ENCODE measurements around the gene RTCA. TPM values are rescaled to one million over a fixed set of nuclear protein-coding genes. Genes with fewer than 3 reads are reported as not detected.
"Not testable (repeated sequence)": the region's sequence is repeated elsewhere in the genome, so short reads cannot be mapped to it uniquely, and the experiment has no call there.

RTCA gene
- total RNA-seq, 1 experiment from 2014 or later = 33.6 TPM

GRCh38 chr1:100296140-100296539 lies 30.1 kb downstream of the RTCA start:
- H4K5ac ChIP-seq (ENCODE audit: insufficient read length, low read depth, low read length) = no peak overlapping the region
- no peak overlapping the region for H3K4me3 Mint-ChIP-seq
- peak overlapping the region in 1 of 3 experiments; percentile 40; a peak in 1 of 7 replicates for H3K27ac Mint-ChIP-seq

GRCh38 chr1:100296997-100297396 lies 31.0 kb downstream of the RTCA start:
- not testable (repeated sequence) for H3K4me1 ChIP-seq (ENCODE audit: insufficient read depth, low read length); H3K27me3 Mint-ChIP-seq (ENCODE audit: low read depth); H2AFZ ChIP-seq (ENCODE audit: low read length); H3K27me3 ChIP-seq (ENCODE audit: insufficient read depth, low read length); H3K4me3 Mint-ChIP-seq; H3K4me2 ChIP-seq (ENCODE audit: insufficient read depth, insufficient read length, low read length); H2BK20ac ChIP-seq (ENCODE audit: low read depth, low read length, poor library complexity, severe bottlenecking); H4K91ac ChIP-seq (ENCODE audit: insufficient read length, low read depth, low read length); H2BK120ac ChIP-seq (ENCODE audit: low read depth, low read length, poor library complexity, severe bottlenecking); H3K56ac ChIP-seq (ENCODE audit: insufficient read length, low read depth, low read length); H3K27ac ChIP-seq (ENCODE audit: insufficient read length, low read depth, low read length); H3K23me2 ChIP-seq (ENCODE audit: insufficient read length, low read depth, low read length, poor library complexity, severe bottlenecking); H2AK5ac ChIP-seq (ENCODE audit: insufficient read length, low read length); H4K5ac ChIP-seq (ENCODE audit: insufficient read length, low read depth, low read length); H3K9me3 ChIP-seq (ENCODE audit: control insufficient read depth, low read depth, low read length); H3K18ac ChIP-seq (ENCODE audit: insufficient read length, low read depth, low read length); H4K8ac ChIP-seq (replicated peaks; ENCODE audit: insufficient read length, low read depth, low read length); H3K4ac ChIP-seq (ENCODE audit: low read depth, low read length); H3K14ac ChIP-seq (ENCODE audit: insufficient read depth, low read length); H2BK15ac ChIP-seq (ENCODE audit: low read depth, low read length); H3T11ph ChIP-seq (ENCODE audit: low read length); H2BK5ac ChIP-seq (ENCODE audit: insufficient read length, low read length); H4K20me1 ChIP-seq (ENCODE audit: control insufficient read depth, insufficient read depth, insufficient read length); H3K27ac Mint-ChIP-seq; H3K79me2 ChIP-seq (ENCODE audit: insufficient read depth, low read length); DNase-seq; H2BK12ac ChIP-seq (ENCODE audit: insufficient read length, low read depth, low read length); H3K79me1 ChIP-seq (ENCODE audit: insufficient read depth, low read depth, low read length, poor library complexity, severe bottlenecking); H3K9me3 Mint-ChIP-seq; H3K9ac ChIP-seq (ENCODE audit: extremely low read depth, insufficient read length, low read length); H3K23ac ChIP-seq (ENCODE audit: insufficient read length, low read depth, low read length)
- Mint-ChIP-seq H3K4me1 (peaks cover 34 to 37% of the 10 kb centered on the region in 2 experiments), H3K36me3 (ENCODE audit: insufficient read depth in 1 of 3, low read depth in 3 of 3) (peaks cover 5 to 15% (median 5%) of the 10 kb centered on the region in 3 experiments)

More at GRCh38 chr1:100296140-100296539, 30.1 kb downstream of the RTCA start:
- no peaks in the 10 kb centered on the region for H3K79me1 ChIP-seq (ENCODE audit: insufficient read depth, low read depth, low read length, poor library complexity, severe bottlenecking)
- H3K23ac ChIP-seq (ENCODE audit: insufficient read length, low read depth, low read length) = no peak overlapping the region
- peaks cover 5% of the 10 kb centered on the region; the same call in 1 of the 2 replicates for H3K4me1 ChIP-seq (ENCODE audit: insufficient read depth, low read length)
- no peak for DNase-seq
- no peak overlapping the region for H4K91ac ChIP-seq (ENCODE audit: insufficient read length, low read depth, low read length)
- H3K14ac ChIP-seq (ENCODE audit: insufficient read depth, low read length) = no peak overlapping the region
- WGBS (ENCODE audit: extremely low coverage, insufficient read length, low lambda C conversion rate) = no CpG with 5 or more reads among the region's 8 CpGs
- H3K27me3 ChIP-seq (ENCODE audit: insufficient read depth, low read length) = no peaks in the 10 kb centered on the region
- H3K27me3 Mint-ChIP-seq (ENCODE audit: low read depth) = no peaks in the 10 kb centered on the region
- H2BK5ac ChIP-seq (ENCODE audit: insufficient read length, low read length) = no peak overlapping the region
- H2BK120ac ChIP-seq (ENCODE audit: low read depth, low read length, poor library complexity, severe bottlenecking) = no peak overlapping the region
- H3K4me1 Mint-ChIP-seq = peaks cover 34 to 36% of the 10 kb centered on the region in 2 experiments
- no peaks in the 10 kb centered on the region for H3K23me2 ChIP-seq (ENCODE audit: insufficient read length, low read depth, low read length, poor library complexity, severe bottlenecking)
- H2AFZ ChIP-seq (ENCODE audit: low read length) = no peak overlapping the region
- H3T11ph ChIP-seq (ENCODE audit: low read length) = no peak overlapping the region
- no peak overlapping the region for H3K9ac ChIP-seq (ENCODE audit: extremely low read depth, insufficient read length, low read length)
- no peak overlapping the region for H2BK15ac ChIP-seq (ENCODE audit: low read depth, low read length)
- no peak overlapping the region for H3K4me2 ChIP-seq (ENCODE audit: insufficient read depth, insufficient read length, low read length)
- no peak overlapping the region for H3K27ac ChIP-seq (ENCODE audit: insufficient read length, low read depth, low read length)
- H3K56ac ChIP-seq (ENCODE audit: insufficient read length, low read depth, low read length) = no peak overlapping the region
- H3K18ac ChIP-seq (ENCODE audit: insufficient read length, low read depth, low read length) = no peak overlapping the region
- H3K9me3 Mint-ChIP-seq = peaks cover 3 to 4% of the 10 kb centered on the region in 2 experiments; a peak in 4 of 5 replicates
- no peak overlapping the region for H3K4ac ChIP-seq (ENCODE audit: low read depth, low read length)
- no peak overlapping the region for H2AK5ac ChIP-seq (ENCODE audit: insufficient read length, low read length)
- no peak overlapping the region for H4K8ac ChIP-seq (replicated peaks; ENCODE audit: insufficient read length, low read depth, low read length)
- H3K36me3 Mint-ChIP-seq (ENCODE audit: insufficient read depth in 1 of 3, low read depth in 3 of 3) = peaks cover 5 to 22% (median 5%) of the 10 kb centered on the region in 3 experiments
- no peak overlapping the region for H2BK12ac ChIP-seq (ENCODE audit: insufficient read length, low read depth, low read length)
- no peak overlapping the region for H2BK20ac ChIP-seq (ENCODE audit: low read depth, low read length, poor library complexity, severe bottlenecking)
- no peaks in the 10 kb centered on the region for H3K79me2 ChIP-seq (ENCODE audit: insufficient read depth, low read length)
- no peak for TF ChIP-seq CTCF (conservative IDR thresholded peaks at IDR 0.05)
- no peaks in the 10 kb centered on the region for H3K9me3 ChIP-seq (ENCODE audit: control insufficient read depth, low read depth, low read length)
- no peaks in the 10 kb centered on the region for H4K20me1 ChIP-seq (ENCODE audit: control insufficient read depth, insufficient read depth, insufficient read length)
